ENCODE measurements around the gene TBC1D23.
A peak's percentile ranks its signal among the peaks of the same experiment; 100 is the strongest.
"Not testable (repeated sequence)": the region's sequence is repeated elsewhere in the genome, so short reads cannot be mapped to it uniquely, and the experiment has no call there.

The TBC1D23 gene

DNA sequence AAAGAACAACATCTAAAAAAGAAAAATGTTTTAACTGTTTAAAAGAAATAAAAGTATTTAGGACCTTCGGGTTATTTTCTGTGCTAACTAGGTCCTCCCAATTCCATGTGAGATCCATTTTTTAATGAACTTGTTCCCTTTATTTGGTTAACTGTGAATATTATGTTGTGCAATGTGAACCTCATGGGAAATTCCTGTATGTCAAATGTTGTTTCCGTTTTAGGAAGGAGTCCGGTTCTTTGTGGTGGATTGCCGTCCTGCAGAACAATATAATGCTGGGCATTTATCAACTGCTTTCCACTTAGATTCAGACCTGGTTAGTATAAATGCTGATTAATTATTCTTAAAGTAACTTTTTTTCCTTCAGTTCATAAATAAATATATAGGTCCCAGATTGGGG lies 38.2 kb downstream of the TBC1D23 start:
- DNase-seq (ENCODE audit: low read depth in 2 of 2), result no peak

DNA sequence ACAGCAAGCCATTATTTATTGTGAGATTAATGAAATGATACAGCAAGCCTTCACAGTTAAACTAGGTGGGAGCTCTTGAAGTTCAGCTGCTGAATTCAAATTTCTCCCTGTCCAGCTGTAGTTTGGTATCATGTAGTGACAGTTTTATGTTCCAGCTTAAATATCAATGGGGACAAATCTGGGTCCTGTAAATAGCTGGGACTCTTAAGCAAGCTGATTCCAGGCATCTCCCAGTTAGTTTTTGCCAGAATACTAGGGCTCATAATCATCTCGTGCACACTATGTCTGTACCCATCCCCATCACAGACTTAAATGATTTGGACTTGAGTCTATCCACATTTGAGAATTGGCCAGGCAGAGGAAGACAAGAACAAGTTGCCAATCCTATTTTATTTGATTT lies 45.9 kb downstream of the TBC1D23 start:
- DNase-seq (ENCODE audit: low read depth in 2 of 2), result no peak

DNA sequence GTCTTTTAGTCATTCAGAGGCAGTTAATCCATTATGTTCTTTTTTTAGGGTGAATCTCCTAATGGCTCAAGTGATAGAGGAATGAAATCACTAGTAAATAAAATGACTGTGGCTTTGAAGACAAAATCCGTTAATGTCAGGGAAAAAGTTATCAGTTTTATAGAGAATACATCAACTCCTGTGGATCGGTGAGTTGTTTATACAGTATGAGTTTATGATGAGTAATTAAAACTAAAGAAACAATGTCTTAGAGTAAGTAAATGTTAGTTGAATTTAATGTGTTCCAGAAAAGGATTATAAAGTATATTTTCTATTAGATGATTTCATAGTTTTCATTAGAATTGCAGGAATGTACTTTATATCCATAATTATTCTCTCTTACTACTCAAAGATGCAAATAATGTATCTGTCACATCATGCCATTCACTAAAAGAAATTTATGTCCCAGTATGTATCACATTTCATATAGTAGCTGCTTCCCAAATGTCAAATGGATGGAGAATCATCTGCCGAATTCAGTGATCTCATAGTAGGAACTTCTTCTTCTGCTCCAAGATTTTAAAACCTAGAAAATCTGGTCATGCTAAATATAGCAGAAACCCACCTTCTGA lies 49.7 kb downstream of the TBC1D23 start:
- no peak for DNase-seq (ENCODE audit: low read depth in 2 of 2)

DNA sequence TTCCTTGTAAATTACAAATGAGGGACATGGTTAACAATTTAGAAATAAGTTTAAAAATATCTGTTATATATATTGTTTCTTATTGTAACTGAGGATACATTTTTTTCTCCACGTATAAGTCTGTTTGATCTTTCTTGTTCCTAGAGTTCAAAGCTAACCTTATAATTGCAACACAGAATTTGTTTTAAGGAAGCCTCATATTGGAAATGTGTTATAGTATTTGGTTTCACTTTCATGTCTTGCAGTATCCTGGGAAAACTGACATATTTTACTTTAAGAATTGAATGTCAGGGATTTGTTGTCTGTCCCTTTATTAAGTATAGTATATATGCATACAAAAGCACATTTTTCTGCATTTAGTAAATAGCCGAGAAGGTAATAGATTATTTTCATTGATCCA lies 50.2 kb downstream of the TBC1D23 start:
- DNase-seq (ENCODE audit: low read depth in 2 of 2), result no peak

DNA sequence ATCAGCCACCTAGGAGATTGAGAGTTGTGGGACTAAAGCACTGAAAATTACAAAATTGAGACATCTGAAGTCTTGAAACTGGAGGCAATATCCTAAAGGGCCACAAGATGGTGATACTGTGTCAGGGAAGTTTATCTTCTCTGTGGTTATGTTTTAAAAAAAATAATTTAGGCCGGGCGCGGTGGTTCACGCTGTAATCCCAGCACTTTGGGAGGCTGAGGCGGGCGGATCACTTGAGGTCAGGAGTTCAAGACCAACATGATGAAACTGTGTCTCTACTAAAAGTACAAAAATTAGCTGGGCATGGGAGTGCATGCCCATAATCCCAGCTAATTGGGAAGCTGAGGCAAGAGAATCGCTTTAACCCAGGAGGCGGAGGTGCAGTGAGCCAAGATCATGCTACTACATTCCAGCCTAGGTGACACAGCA lies 55.9 kb downstream of the TBC1D23 start:
- DNase-seq (ENCODE audit: low read depth in 2 of 2), result peak in 1 of 2 donors; percentile 18

DNA sequence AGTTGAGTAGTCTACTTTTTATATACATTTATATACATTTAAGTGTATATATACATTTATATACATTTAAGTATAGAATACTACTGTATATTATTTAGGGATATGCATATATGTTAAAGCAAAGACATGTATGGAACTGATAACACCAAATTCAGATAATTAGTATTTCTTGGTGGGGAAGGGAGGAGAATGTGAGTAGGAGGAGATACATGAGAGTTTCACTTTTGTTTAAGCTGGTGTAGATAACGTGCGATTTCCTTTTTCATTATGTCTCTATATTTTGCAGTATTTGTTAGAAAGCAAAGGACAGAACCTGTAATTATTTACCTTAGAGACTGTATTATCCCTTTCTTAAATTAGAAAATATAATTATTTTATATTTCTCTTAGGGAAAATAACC lies 57.1 kb downstream of the TBC1D23 start:
- no peak for DNase-seq (ENCODE audit: low read depth in 2 of 2)

DNA sequence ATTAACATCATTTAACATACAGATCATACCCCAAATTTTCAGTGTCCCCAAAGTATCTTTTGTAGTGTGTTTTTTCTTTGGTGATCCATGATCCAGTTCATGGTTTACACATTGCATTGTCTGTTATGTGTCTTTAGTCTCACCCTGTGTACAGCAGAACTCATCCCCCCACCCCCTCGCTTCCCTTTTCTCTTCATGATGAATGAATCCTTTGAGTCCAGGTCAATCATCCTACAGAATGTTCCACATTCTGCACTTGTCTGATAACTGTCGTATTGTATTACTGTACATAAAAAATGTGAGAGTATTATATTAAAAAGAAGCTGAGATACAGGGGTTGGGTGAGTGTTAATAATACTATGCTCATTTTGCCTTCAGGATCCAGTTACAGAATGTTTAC lies 59.2 kb downstream of the TBC1D23 start:
- DNase-seq (ENCODE audit: low read depth in 2 of 2), result no peak

DNA sequence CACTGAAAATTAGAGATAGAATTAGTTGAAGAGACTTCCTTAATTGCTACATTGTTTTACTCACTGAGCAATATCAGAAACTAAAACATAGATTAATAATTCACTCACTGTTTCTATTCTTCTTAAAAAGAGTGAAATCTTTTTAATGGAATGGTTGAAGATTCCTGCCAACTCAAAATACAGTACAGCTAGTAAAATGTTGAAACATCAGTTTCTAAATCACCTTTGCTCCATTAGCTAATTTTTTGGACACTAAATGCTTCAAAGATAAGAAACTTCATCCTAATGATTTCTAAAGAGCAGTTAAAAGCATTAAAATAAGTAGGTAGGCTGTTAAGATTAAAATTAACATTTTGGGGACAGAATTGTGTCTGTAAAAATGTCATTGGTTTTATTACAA lies 63.3 kb downstream of the TBC1D23 start:
- DNase-seq (ENCODE audit: low read depth in 2 of 2), result no peak

DNA sequence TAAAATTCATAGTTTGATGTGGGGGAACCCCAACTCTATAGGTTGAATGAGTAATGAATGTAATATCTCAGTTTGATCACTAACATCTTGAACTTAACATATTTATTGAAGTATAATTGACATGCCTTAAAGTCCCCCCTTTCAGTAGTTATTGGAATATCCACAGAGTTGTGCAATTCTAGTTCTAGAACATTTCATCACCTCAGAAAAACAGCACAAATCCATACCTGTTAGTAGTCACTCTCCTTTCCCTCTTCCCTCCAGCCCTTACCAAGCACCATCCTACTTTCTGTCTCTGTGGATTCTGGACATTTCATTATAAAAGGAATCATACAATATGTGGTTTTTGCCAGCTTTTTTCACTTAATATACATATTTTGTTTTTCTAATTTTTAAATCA lies 65.0 kb downstream of the TBC1D23 start:
- DNase-seq (ENCODE audit: low read depth in 2 of 2), result no peak

DNA sequence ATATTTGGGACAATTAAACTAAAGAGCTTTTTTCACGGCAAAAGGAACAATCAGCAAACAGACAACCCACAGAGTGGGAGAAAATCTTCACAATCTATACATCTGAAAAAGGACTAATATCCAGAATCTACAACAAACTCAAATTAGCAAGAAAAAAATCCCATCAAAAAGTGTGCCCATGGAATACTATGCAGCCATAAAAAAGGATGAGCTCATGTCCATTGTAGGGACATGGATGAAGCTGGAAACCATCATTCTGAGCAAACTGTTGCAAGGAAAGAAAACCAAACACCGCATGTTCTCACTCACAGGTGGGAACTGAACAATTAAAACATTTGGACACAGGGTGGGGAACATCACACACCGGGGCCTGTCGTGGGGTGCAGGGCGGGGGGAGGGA lies 66.6 kb downstream of the TBC1D23 start:
- DNase-seq (ENCODE audit: low read depth in 2 of 2), result not testable (repeated sequence)

DNA sequence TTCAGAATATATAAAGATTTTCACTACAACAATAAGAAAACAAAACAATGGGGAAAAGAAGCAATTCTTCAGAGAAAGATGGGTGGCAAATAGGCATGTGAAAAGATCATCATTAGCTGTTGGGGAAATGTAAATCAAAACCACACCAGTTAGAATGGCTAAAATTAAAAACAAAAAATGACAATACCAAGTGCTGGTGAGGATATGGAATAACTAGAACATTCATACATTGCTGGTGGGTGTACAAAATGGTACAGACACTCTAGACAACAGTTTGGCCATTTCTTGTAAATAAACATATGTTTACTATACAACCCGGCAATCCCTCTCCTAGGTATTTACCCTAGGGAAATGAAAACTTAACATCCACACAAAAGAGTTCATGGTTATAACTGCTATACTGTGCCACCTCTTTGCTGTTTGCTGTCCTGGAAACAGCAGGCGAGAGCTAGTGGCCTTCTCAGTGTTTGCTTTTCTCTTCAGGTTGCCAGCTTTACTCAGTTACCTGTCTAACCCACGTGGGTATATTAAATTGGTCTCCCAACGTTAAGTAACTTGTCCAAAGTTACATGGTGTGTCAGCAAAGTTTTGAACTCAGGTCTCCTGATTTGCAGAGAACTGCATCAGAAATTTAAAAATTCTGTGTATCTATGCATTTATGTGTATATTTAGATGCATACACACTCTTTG lies 69.2 kb downstream of the TBC1D23 start:
- DNase-seq (ENCODE audit: low read depth in 2 of 2), result no peak

DNA sequence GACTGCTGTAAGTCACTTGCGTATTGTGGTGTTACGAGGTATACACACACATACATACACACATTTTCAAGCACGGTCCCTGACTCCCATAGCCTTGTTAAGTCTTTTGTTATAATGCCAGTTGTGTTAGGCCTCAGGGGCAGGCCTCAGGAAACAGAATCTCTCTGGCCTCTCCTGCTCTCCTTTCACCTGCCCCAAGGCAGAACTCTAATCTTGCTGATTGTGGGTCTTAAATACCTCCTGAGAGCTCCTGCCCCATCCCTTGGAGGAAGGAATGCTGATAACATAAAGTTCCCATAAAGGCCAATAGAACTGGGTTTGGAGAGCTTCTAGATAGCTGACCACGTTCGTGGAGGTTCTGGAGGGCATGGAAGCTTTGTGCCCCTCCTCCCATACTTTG lies 69.9 kb downstream of the TBC1D23 start:
- no peak for DNase-seq (ENCODE audit: low read depth in 2 of 2)

DNA sequence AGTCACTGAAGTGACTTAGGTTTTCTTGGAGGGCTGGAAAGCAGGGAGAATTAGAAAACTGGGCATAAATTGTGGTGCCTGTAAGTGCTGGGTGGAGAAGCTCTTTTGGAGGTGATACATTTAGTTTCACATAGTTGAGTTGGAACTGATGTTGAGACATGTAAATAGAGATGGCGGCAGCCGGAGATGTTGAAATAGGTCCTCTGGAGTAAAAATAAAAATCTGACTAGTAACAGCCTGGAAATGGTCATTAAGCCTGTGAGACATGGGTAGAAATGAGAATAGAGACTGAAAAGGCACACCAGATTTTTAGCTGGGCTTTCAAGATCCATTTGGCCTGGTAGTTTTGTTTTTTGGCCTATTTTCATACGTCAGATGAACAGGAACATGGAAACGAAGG lies 70.9 kb downstream of the TBC1D23 start:
- no peak for DNase-seq (ENCODE audit: low read depth in 2 of 2)

DNA sequence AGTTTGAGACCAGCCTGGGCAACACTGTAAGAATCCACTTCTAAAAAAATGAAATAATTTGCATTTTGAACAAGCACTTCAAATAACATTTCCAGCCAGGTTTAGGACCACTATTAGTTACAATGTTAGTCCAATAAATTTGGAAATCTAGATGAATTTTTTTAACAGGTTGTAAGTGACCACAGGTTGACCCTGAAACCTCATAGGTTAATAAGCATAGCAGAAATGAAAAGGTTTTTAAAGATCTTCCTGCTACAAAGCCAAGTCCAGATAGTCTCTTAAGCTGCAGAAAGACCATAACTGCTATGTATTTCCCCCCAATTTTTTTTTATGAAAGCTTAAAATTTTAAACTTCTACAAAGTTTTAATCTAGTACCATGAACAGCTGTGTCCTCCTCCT lies 72.3 kb downstream of the TBC1D23 start:
- no peak for DNase-seq (ENCODE audit: low read depth in 2 of 2)

DNA sequence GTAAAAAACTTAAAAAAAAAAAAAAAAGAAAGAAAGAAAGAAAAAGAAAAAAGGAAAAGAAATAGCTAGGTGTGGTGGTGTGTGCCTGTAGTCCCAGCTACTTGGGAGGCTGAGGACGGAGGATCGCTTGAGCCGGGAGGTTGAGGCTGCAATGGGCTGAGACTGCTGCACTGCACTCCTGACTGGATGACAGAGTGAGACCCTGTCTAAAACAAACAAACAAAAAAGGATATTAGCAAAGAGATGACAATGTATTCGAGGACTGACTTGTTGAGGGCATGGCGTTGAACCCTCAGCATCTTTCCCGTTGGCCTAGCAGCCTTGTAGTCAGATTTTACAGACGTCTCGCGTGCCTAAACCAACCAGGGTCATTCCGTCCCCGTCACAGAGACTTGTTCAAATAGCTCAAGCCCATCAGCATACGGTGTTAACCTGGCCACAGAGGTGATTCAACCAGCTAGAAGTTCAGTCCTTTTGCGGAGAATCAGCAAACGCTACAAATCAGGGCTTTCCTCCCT lies 73.2 kb downstream of the TBC1D23 start:
- no peak for DNase-seq (ENCODE audit: low read depth in 2 of 2)

DNA sequence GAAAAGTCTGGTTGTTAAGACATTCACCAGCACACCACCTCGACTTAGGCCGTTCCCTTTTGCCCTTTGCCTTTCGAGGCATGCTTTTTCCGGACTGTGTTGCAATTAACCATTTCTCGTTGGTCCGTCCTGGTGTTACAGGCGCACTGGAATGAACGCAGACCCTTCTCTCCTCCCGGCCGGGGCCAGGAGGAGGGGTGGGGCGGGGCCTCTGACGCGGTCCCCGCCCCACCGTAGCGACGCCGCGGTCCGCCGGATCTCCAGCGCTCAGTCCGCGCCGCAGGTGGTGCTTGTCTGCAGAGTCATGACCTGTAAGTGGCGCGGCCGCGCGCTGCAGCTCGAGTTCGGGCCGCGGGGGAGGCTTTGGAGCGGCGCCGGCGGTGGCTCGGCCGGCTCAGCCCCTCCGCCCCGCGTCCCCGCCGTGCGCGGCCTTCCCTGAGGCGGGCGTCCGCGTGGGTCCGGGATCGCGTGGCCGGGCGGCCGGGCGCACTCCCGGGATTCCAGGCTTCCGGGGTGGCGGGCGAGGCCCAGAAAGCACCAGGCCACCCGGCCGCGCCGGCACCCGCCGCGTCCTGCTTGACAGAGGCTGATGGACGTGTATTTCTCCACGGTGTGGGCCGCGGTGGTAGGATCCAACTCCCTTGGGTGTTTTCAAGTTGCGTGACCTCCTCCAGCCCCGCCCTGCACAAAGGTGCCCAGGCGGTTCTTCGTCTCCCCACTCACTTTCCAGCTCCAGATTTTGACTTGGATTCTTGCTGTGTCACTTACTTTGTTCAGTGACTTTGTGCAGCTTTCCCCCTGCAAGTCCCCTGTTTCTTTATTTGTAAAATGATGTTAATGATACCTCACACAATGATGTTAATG lies 73.9 kb downstream of the TBC1D23 start, which contains the start of gene NIT2:
Gene NIT2 (plus strand): TSS at position 270 of the 864 bp plus-strand sequence. CDS start 35 bp downstream, at position 305.
- peak; percentile 61 to 77 for DNase-seq (ENCODE audit: low read depth in 2 of 2)

DNA sequence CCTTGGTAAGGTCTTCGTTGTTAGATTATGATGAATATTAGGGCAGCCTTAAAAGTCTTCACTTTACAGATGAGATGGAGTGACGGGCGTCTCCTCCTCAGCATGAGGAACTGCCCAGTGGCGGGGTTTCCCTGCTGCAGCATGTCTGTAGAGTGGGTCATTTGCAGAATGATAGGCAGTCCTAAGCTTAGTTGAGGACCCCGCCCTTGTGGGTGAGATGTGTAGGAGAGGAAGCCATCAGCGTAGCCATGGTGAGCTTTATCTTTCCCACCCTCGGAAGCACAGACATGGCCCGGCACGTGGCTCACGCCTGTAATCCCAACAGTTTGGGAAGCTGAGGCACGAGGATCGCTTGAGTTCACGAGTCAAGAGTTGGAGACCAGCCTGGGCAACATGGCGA lies 74.6 kb downstream of the TBC1D23 start:
- no peak for DNase-seq (ENCODE audit: low read depth in 2 of 2)

DNA sequence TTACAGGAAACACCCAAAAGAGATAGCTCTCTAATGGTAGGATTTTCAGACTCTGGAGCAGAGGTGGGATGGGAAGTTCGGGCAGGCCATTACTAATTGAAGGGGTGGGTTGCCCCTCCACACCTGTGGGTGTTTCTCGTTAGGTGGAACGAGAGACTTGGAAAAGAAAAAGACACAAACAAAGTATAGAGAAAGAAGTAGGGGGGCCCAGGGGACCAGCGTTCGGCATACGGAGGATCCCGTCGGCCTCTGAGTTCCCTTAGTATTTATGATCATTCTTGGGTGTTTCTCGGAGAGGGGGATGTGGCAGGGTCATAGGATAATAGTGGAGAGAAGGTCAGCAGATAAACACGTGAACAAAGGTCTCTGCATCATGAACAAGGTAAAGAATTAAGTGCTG lies 75.4 kb downstream of the TBC1D23 start:
- DNase-seq (ENCODE audit: low read depth in 2 of 2), result not testable (repeated sequence)

DNA sequence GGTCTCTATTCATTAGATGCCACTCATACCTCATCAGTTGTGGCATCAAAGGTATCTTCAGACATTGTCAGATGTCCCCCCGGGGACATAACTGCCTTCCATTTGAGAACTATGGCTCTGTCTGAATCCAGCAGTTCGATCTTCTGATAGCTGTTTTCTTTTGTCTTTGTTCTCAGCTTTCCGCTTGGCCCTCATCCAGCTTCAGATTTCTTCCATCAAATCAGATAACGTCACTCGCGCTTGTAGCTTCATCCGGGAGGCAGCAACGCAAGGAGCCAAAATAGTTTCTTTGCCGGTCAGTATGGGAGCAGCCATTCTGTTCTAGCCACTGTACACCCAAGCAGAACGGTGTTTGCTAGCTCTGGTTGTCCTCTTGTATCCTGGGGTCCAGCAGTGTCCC lies 78.1 kb downstream of the TBC1D23 start:
- no peak for DNase-seq (ENCODE audit: low read depth in 2 of 2)

DNA sequence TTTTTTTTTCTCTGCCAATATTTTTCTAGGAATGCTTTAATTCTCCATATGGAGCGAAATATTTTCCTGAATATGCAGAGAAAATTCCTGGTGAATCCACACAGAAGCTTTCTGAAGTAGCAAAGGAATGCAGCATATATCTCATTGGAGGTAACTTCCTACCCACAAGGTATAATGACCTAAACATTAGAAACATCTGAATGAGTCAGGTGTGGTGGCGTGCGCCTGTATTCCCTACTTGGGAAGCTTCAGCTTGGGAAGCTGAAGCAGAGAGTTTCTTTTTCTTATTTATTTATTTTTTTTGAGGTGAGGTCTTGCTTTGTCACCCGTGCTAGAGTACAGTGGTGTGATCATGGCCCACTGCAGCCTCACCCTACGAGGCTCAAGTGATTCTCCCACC lies 79.0 kb downstream of the TBC1D23 start:
- DNase-seq (ENCODE audit: low read depth in 2 of 2), result no peak

DNA sequence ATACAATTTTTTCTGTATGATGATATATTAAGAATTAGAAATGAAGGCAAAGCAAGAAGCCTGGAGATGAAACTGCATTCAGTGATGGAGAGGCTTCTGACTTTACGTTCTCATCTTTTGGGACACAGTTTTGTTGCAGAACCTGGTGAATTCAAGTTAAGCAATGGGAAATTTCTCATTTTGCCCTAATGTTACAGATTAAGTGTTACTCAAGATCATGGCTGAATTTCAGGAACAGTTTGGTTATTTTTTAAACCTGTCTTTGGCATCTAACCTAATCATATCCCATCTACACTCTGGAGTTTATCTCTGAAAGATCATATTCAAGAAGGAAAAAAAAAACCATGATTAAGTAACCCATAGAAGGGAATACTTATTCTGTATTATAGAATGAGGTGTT lies 79.7 kb downstream of the TBC1D23 start:
- no peak for DNase-seq (ENCODE audit: low read depth in 2 of 2)

DNA sequence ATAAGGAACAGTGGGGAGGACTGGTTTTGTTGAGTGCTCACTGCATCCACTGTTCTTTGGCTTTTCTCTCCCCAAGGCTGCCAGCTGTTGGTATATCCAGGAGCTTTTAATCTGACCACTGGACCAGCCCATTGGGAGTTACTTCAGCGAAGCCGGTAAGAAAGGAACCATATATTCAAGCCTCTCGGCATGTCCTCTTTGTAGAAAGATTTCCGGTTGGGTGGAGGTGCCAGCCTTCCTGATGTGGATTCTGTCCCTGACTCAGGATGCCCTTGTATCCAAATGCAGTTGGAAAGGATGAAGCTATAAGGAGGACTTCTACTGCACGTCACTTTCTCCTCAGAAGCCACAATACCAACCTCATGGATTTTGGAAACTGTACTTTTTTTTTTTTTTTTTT lies 87.9 kb downstream of the TBC1D23 start:
- DNase-seq (ENCODE audit: low read depth in 2 of 2), result no peak

All from stimulated activated CD4-positive, alpha-beta T cell treated with anti-CD3 and anti-CD28 coated beads, Interleukin-1b, Interleukin-23, amount 100 ng/mL, for 4 hours (primary cell).